ENCODE results near the gene XYLT2.

DNA sequence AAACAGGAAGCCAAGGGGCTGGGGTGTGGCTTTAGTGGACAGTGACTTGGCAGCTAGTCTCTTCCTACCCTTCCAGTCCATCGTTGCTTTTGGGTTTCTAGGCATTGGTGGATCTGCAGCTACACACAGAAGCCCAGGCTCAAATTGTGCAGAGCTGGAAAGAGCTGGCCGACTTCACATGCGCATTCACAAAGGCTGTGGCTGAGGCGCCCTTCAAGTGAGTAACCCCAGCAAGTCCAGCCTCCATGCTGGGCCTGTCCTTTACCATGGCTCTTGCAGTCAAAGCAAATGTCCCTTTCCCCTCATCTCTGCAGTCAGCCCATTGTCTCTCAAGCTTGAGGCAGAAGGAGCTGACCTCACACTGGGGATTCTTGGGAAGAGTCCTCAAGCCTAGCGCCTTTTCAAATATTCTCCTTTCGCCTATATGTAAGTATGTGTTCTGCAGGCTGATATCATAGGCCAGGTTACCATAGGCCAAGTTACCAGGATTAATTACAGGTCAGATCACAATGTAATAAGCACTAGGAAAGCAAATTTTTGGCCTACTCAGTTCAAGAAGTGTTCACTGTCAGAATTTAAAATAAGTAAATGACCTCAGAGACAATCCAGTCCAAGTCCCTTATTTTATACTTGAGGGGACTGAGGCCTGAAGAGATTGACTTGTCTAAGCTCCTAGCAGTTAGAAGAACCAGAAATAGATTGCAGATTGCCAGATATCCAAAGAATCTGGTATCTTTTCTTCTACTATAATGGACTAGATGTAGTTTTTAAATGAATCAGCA, 33.6 kb downstream of the XYLT2 start:
- TF ChIP-seq, protein P1, sequence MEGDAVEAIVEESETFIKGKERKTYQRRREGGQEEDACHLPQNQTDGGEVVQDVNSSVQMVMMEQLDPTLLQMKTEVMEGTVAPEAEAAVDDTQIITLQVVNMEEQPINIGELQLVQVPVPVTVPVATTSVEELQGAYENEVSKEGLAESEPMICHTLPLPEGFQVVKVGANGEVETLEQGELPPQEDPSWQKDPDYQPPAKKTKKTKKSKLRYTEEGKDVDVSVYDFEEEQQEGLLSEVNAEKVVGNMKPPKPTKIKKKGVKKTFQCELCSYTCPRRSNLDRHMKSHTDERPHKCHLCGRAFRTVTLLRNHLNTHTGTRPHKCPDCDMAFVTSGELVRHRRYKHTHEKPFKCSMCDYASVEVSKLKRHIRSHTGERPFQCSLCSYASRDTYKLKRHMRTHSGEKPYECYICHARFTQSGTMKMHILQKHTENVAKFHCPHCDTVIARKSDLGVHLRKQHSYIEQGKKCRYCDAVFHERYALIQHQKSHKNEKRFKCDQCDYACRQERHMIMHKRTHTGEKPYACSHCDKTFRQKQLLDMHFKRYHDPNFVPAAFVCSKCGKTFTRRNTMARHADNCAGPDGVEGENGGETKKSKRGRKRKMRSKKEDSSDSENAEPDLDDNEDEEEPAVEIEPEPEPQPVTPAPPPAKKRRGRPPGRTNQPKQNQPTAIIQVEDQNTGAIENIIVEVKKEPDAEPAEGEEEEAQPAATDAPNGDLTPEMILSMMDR (IDR thresholded peaks at IDR 0.05): no peak
- TF ChIP-seq, protein P2, sequence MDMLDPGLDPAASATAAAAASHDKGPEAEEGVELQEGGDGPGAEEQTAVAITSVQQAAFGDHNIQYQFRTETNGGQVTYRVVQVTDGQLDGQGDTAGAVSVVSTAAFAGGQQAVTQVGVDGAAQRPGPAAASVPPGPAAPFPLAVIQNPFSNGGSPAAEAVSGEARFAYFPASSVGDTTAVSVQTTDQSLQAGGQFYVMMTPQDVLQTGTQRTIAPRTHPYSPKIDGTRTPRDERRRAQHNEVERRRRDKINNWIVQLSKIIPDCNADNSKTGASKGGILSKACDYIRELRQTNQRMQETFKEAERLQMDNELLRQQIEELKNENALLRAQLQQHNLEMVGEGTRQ (CRISPR knock-in tag; IDR thresholded peaks at IDR 0.05): no peak
- TF ChIP-seq, protein P3, sequence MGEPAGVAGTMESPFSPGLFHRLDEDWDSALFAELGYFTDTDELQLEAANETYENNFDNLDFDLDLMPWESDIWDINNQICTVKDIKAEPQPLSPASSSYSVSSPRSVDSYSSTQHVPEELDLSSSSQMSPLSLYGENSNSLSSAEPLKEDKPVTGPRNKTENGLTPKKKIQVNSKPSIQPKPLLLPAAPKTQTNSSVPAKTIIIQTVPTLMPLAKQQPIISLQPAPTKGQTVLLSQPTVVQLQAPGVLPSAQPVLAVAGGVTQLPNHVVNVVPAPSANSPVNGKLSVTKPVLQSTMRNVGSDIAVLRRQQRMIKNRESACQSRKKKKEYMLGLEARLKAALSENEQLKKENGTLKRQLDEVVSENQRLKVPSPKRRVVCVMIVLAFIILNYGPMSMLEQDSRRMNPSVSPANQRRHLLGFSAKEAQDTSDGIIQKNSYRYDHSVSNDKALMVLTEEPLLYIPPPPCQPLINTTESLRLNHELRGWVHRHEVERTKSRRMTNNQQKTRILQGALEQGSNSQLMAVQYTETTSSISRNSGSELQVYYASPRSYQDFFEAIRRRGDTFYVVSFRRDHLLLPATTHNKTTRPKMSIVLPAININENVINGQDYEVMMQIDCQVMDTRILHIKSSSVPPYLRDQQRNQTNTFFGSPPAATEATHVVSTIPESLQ (CRISPR knock-in tag; IDR thresholded peaks at IDR 0.05): no peak
